HepG2 (cell line): ENCODE measurements around the gene GALR1. TPM values are rescaled to one million over a fixed set of nuclear protein-coding genes. Genes with fewer than 3 reads are reported as not detected.
A peak's percentile ranks its signal among the peaks of the same experiment; 100 is the strongest.

ENCODE experiments used
- ATAC-seq: fragments of 200-7000 bp; cut with Tn5 transposase; 3 replicates; pipeline ENCODE4 v1.9.1; 2020; ENCODE audit warnings: mild to moderate bottlenecking, moderate library complexity
- BruUV-seq: library from RNA; stranded (reverse); fragments of 400-500 nt; replicated peaks from 2 replicates; lab custom pipeline; 2021; lab: Mats Ljungman, UMichigan
- CTCF ChIA-PET: fragments of 300-600 bp; formaldehyde crosslinking; extraction: SDS; loops from one replicate; lab custom pipeline; 2021; ENCODE audit warnings: low total read pairs, inconsistent platforms, low intra/inter-chr PET ratio; lab: Yijun Ruan, JAX
- POLR2A ChIA-PET: fragments of 350-600 bp; sonication (Branson Sonifier 250); formaldehyde crosslinking; loops from one replicate; lab custom pipeline; 2020; ENCODE audit warnings: antibody characterized with exemption, inconsistent platforms; lab: Yijun Ruan, JAX
- DNase-seq: peaks from one replicate; pipeline ENCODE4 v3.0.0-alpha.2; 2015; ENCODE audit warnings: low spot score
- FAIRE-seq: peaks from 3 replicates; lab custom pipeline; 2011; peaks lifted over from hg19 to GRCh38; lab: Jason Lieb, UNC
- H2AFZ ChIP-seq: one replicate; pipeline ENCODE4 v1.6.1; 2011; ENCODE audit warnings: low read length, inconsistent platforms
- H3K27ac ChIP-seq: fragments of 300-600 bp; 3 replicates; pipeline ENCODE4 v1.8.0; 2011; ENCODE audit warnings: mixed run types, mild to moderate bottlenecking, mixed read lengths, low read length, inconsistent platforms; ENCODE audit not compliant: insufficient read depth; ENCODE audit errors: extremely low read length
- H3K27me3 ChIP-seq, 2 experiments: fragments of 200-600 bp in 1 of 2; 2 replicates in 1 of 2; 3 replicates in 1 of 2; pipeline versions ENCODE4 v1.6.0 to v1.8.0; 2011; ENCODE audit warnings: low read length in 2 of 2, mild to moderate bottlenecking in 2 of 2, moderate library complexity in 2 of 2, inconsistent platforms in 1 of 2; ENCODE audit not compliant: insufficient read depth in 2 of 2, control insufficient read depth in 1 of 2
- H3K36me3 ChIP-seq, 2 experiments: fragments of 200-600 bp in 1 of 2; replicated peaks in 1 of 2; 2 replicates in 1 of 2; 3 replicates in 1 of 2; pipeline versions ENCODE4 v1.5.1 to v1.8.0; 2011; ENCODE audit warnings: low read length in 2 of 2, inconsistent platforms in 1 of 2; ENCODE audit not compliant: insufficient read depth in 2 of 2, control insufficient read depth in 1 of 2
- H3K4me1 ChIP-seq: 2 replicates; pipeline ENCODE4 v1.5.1; 2012; ENCODE audit warnings: low read length, inconsistent platforms; ENCODE audit not compliant: insufficient read depth
- H3K4me2 ChIP-seq: 2 replicates; pipeline ENCODE4 v1.6.0; 2011; ENCODE audit warnings: low read depth, low read length, inconsistent platforms
- H3K4me3 ChIP-seq, 3 experiments: fragments of 200-600 bp in 1 of 3; sonication (generic), shearing (Covaris generic) in 1 of 3; replicated peaks in 1 of 3; 2 replicates each; pipeline ENCODE4 v1.5.1; 2011 to 2016; ENCODE audit warnings: low read length in 3 of 3, inconsistent platforms in 2 of 3, low read depth in 2 of 3, mild to moderate bottlenecking in 2 of 3, control low read depth in 1 of 3, mixed read lengths in 1 of 3; ENCODE audit not compliant: insufficient read depth in 1 of 3
- H3K79me2 ChIP-seq: one replicate; pipeline ENCODE4 v1.6.1; 2011; ENCODE audit warnings: low read length, inconsistent platforms; ENCODE audit not compliant: insufficient read depth
- H3K9ac ChIP-seq: 2 replicates; pipeline ENCODE4 v1.6.0; 2011; ENCODE audit warnings: mild to moderate bottlenecking, low read depth, low read length, inconsistent platforms; ENCODE audit not compliant: insufficient read depth
- H3K9me3 ChIP-seq: 2 replicates; pipeline ENCODE4 v1.5.1; 2012; ENCODE audit warnings: mild to moderate bottlenecking, low read length
- H4K20me1 ChIP-seq: 2 replicates; pipeline ENCODE4 v1.6.0; 2011; ENCODE audit warnings: inconsistent platforms, mild to moderate bottlenecking, low read length, moderate library complexity; ENCODE audit not compliant: insufficient read depth
- MNT ChIP-seq: fragments of 450-650 bp; IDR thresholded peaks from 2 replicates; pipeline ENCODE4 v1.6.1; 2016
- ZNF773 ChIP-seq: sonication (generic); formaldehyde crosslinking; IDR thresholded peaks from 2 replicates; pipeline ENCODE4 v1.4.0; 2020; ENCODE audit warnings: missing genetic modification reagents, borderline replicate concordance
- WGBS: methylation state at CpG from one replicate; pipeline ENCODE4 v1.1.6; 2017; ENCODE audit warnings: low lambda C conversion rate; 5-methylcytosine and 5-hydroxymethylcytosine counted together
- in situ Hi-C: cut with HindIII; loops from 2 replicates; pipeline ENCODE4 v1.10.0; 2017; ENCODE audit warnings: low pct_unique_long_range_greater_than_20kb; ENCODE audit not compliant: extremely low pct_ligation_motif_present
- intact Hi-C: fragments of 100-400 bp; cut with micrococcal nuclease; formaldehyde crosslinking; loops from one replicate; pipeline ENCODE4 v1.10.0; 2022; ENCODE audit not compliant: unreplicated experiment
- polyA plus RNA-seq, 8 experiments: library from polyadenylated mRNA; depleted of rRNA in 3 of 8; stranded (reverse) in 7 of 8; unstranded in 1 of 8; fragments of >200 nt; fragmentation: Illumina TruSeq in 4 of 8; extraction: Trizol in 4 of 8; gene quantifications; 2 replicates each; pipeline versions ENCODE4 v1.2.1 to v1.2.3, GENCODE V29; 2011 to 2016; ENCODE audit warnings: low read depth in 4 of 8, missing spikeins in 1 of 8, mixed read lengths in 1 of 8; ENCODE audit not compliant: insufficient read depth in 1 of 8
- total RNA-seq, 5 experiments: library from RNA; depleted of rRNA; stranded (reverse); fragments of >200 nt; fragmentation: Illumina TruSeq; extraction: Trizol; gene quantifications; 2 replicates each; pipeline ENCODE4 v1.2.3, GENCODE V29; 2016; ENCODE audit warnings: low read depth in 1 of 5

Gene GALR1
- total and polyA plus RNA-seq, 2 of the 13 experiments (the other 11 are each of a cell fraction or from before 2014, with no cell fraction given) = not detected

GRCh38 chr18:77323640-77324299, 74.1 kb downstream of the GALR1 start:
- no TSS peak for BruUV-seq
- Histone ChIP-seq H3K4me3 (no peak overlapping the region), H3K4me2 (no peak overlapping the region), H3K9me3 (no peaks in the 10 kb centered on the region), H3K27ac (no peak overlapping the region), H4K20me1 (no peaks in the 10 kb centered on the region)
- intact Hi-C loops = no loop called here
- ChIA-PET CTCF (no interaction called here), POLR2A (no interaction called here)
- in situ Hi-C loops = no loop called here
- TF ChIP-seq ZNF773 (CRISPR knock-in tag) = no peak
- TF ChIP-seq MNT = peak; percentile 80
- TF ChIP-seq, all 625 proteins: peak for 1
- DNase-seq = no peak
- no peaks in the 10 kb centered on the region for H3K36me3 ChIP-seq
- no peak for FAIRE-seq
- no peak overlapping the region for H2AFZ ChIP-seq
- H3K79me2 ChIP-seq = no peaks in the 10 kb centered on the region
- peaks cover 9% of the 10 kb centered on the region for H3K4me1 ChIP-seq
- peaks cover 0 to 3% of the 10 kb centered on the region in 2 experiments; a peak in 2 of 5 replicates for H3K27me3 ChIP-seq
- no peak overlapping the region for H3K9ac ChIP-seq
- 53% methylated on average over 12 of the region's 12 CpGs for WGBS
- ATAC-seq = no peak

Other genes starting within 250 kb of the GALR1 start
- gene MBP, start 117.1 kb upstream of the GALR1 start, total RNA-seq (2016; rRNA removed; fragmentation: Illumina TruSeq; extraction: Trizol) = 5.0 TPM in 2 replicates
- gene MBP, start 117.1 kb upstream of the GALR1 start, polyA plus RNA-seq (2011; rRNA removed) = 8.5 and 10.9 TPM in 2 replicates